ENCODE results near the gene CAPN11. TPM values are rescaled to one million over a fixed set of nuclear protein-coding genes. Genes with fewer than 3 reads are reported as not detected.

CAPN11 gene
- total RNA-seq, 1 donor from 2014 or later: not detected

- no peak for DNase-seq
- Mint-ChIP-seq H3K36me3 (ENCODE audit: unreplicated experiment) (no peaks in the 10 kb centered on the region), H3K4me1 (ENCODE audit: low read depth, unreplicated experiment) (peaks cover 16% of the 10 kb centered on the region), H3K4me3 (ENCODE audit: unreplicated experiment) (no peak overlapping the region), H3K9me3 (ENCODE audit: unreplicated experiment) (peaks cover 4% of the 10 kb centered on the region), H3K27ac (ENCODE audit: unreplicated experiment) (peak overlapping the region; percentile 36), H3K27me3 (ENCODE audit: unreplicated experiment) (peaks cover 2% of the 10 kb centered on the region)
- no peak for TF ChIP-seq CTCF (IDR thresholded peaks at IDR 0.05; ENCODE audit: partially characterized antibody, unreplicated experiment)
Measured at GRCh38 chr6:44166116-44166515, 7.5 kb downstream of the CAPN11 start.

- no peak for DNase-seq
- Mint-ChIP-seq H3K36me3 (ENCODE audit: unreplicated experiment) (no peaks in the 10 kb centered on the region), H3K27ac (ENCODE audit: unreplicated experiment) (no peak overlapping the region), H3K9me3 (ENCODE audit: unreplicated experiment) (peaks cover 4% of the 10 kb centered on the region), H3K27me3 (ENCODE audit: unreplicated experiment) (peaks cover 2% of the 10 kb centered on the region), H3K4me1 (ENCODE audit: low read depth, unreplicated experiment) (peaks cover 16% of the 10 kb centered on the region), H3K4me3 (ENCODE audit: unreplicated experiment) (no peak overlapping the region)
- TF ChIP-seq CTCF (IDR thresholded peaks at IDR 0.05; ENCODE audit: partially characterized antibody, unreplicated experiment): no peak
Measured at GRCh38 chr6:44166591-44167184, 8.1 kb downstream of the CAPN11 start.

- no peak for TF ChIP-seq CTCF (IDR thresholded peaks at IDR 0.05; ENCODE audit: partially characterized antibody, unreplicated experiment)
- Mint-ChIP-seq H3K27me3 (ENCODE audit: unreplicated experiment) (peaks cover 2% of the 10 kb centered on the region), H3K9me3 (ENCODE audit: unreplicated experiment) (peaks cover 4% of the 10 kb centered on the region), H3K27ac (ENCODE audit: unreplicated experiment) (no peak overlapping the region), H3K36me3 (ENCODE audit: unreplicated experiment) (no peaks in the 10 kb centered on the region), H3K4me1 (ENCODE audit: low read depth, unreplicated experiment) (peaks cover 13% of the 10 kb centered on the region), H3K4me3 (ENCODE audit: unreplicated experiment) (no peak overlapping the region)
- DNase-seq: no peak
Measured at GRCh38 chr6:44167567-44167966, 8.9 kb downstream of the CAPN11 start.

GRCh38 chr6:44169154-44169553, 10.5 kb downstream of the CAPN11 start:
- H3K36me3 Mint-ChIP-seq (ENCODE audit: unreplicated experiment): no peaks in the 10 kb centered on the region
- no peak for TF ChIP-seq CTCF (IDR thresholded peaks at IDR 0.05; ENCODE audit: partially characterized antibody, unreplicated experiment)
- peaks cover 3% of the 10 kb centered on the region for H3K9me3 Mint-ChIP-seq (ENCODE audit: unreplicated experiment)
- no peak overlapping the region for H3K27ac Mint-ChIP-seq (ENCODE audit: unreplicated experiment)
- DNase-seq: no peak
- H3K4me3 Mint-ChIP-seq (ENCODE audit: unreplicated experiment): no peak overlapping the region
- H3K4me1 Mint-ChIP-seq (ENCODE audit: low read depth, unreplicated experiment): peaks cover 10% of the 10 kb centered on the region
- H3K27me3 Mint-ChIP-seq (ENCODE audit: unreplicated experiment): peaks cover 2% of the 10 kb centered on the region

- no peak for TF ChIP-seq CTCF (IDR thresholded peaks at IDR 0.05; ENCODE audit: partially characterized antibody, unreplicated experiment)
- peaks cover 2% of the 10 kb centered on the region for H3K27me3 Mint-ChIP-seq (ENCODE audit: unreplicated experiment)
- no peaks in the 10 kb centered on the region for H3K36me3 Mint-ChIP-seq (ENCODE audit: unreplicated experiment)
- H3K4me1 Mint-ChIP-seq (ENCODE audit: low read depth, unreplicated experiment): peaks cover 6% of the 10 kb centered on the region
- peaks cover 3% of the 10 kb centered on the region for H3K9me3 Mint-ChIP-seq (ENCODE audit: unreplicated experiment)
- H3K4me3 Mint-ChIP-seq (ENCODE audit: unreplicated experiment): no peak overlapping the region
- H3K27ac Mint-ChIP-seq (ENCODE audit: unreplicated experiment): no peak overlapping the region
- no peak for DNase-seq
Measured at GRCh38 chr6:44169886-44170570, 11.4 kb downstream of the CAPN11 start.

All from glutamatergic neuron (in vitro differentiated cells).